IMR-90 (cell line): Measurements from ENCODE around the gene TCERG1L. TPM values are rescaled to one million over a fixed set of nuclear protein-coding genes. Genes with fewer than 3 reads are reported as not detected.

Experiments used
- ATAC-seq: fragments of 200-7000 bp; cut with Tn5 transposase; 2 replicates; pipeline ENCODE4 v1.9.1; 2020; ENCODE audit warnings: low read depth, mild to moderate bottlenecking, moderate library complexity
- BruUV-seq: library from RNA; stranded (reverse); fragments of 400-500 nt; replicated peaks from 2 replicates; lab custom pipeline; 2021; lab: Mats Ljungman, UMichigan
- CTCF ChIA-PET: fragments of 300-600 bp; formaldehyde crosslinking; extraction: SDS; loops from one replicate; lab custom pipeline; 2021; ENCODE audit warnings: antibody characterized with exemption; lab: Yijun Ruan, JAX
- POLR2A ChIA-PET: fragments of 300-600 bp; sonication (Branson Sonifier 250); formaldehyde crosslinking; loops from one replicate; lab custom pipeline; 2022; ENCODE audit warnings: antibody characterized with exemption; ENCODE audit not compliant: unreplicated experiment; lab: Charles Lee
- DNase-seq: peaks from one replicate; pipeline ENCODE4 v3.0.0; 2013
- H2AFZ ChIP-seq: replicated peaks from 2 replicates; pipeline ENCODE3; 2013; ENCODE audit warnings: low read length, mild to moderate bottlenecking; ENCODE audit not compliant: poor library complexity
- H2AK5ac ChIP-seq: 2 replicates; pipeline ENCODE4 v1.6.1; 2013; ENCODE audit warnings: low read depth, low read length, inconsistent platforms
- H2AK9ac ChIP-seq: replicated peaks from 2 replicates; pipeline ENCODE3; 2013; ENCODE audit warnings: mild to moderate bottlenecking, low read depth, low read length, moderate library complexity; ENCODE audit not compliant: poor library complexity
- H2BK120ac ChIP-seq: 2 replicates; pipeline ENCODE4 v1.6.1; 2013; ENCODE audit warnings: low read depth, low read length, inconsistent platforms
- H2BK15ac ChIP-seq: 3 replicates; pipeline ENCODE4 v1.6.1; 2013; ENCODE audit warnings: low read depth, low read length, inconsistent platforms
- H2BK20ac ChIP-seq: 2 replicates; pipeline ENCODE4 v1.6.1; 2013; ENCODE audit warnings: low read depth, mild to moderate bottlenecking, inconsistent platforms, low read length, moderate library complexity
- H2BK5ac ChIP-seq: 2 replicates; pipeline ENCODE4 v1.6.1; 2013; ENCODE audit warnings: mild to moderate bottlenecking, low read depth, low read length, inconsistent platforms; ENCODE audit not compliant: poor library complexity, severe bottlenecking
- H3K14ac ChIP-seq: replicated peaks from 2 replicates; pipeline ENCODE4 v1.6.1; 2013; ENCODE audit warnings: low read depth, low read length, inconsistent platforms
- H3K18ac ChIP-seq: 2 replicates; pipeline ENCODE4 v1.6.1; 2013; ENCODE audit warnings: low read depth, low read length, control low read depth
- H3K23ac ChIP-seq: 2 replicates; pipeline ENCODE4 v1.6.1; 2013; ENCODE audit warnings: low read depth, low read length, inconsistent platforms
- H3K27ac ChIP-seq: 2 replicates; pipeline ENCODE4 v1.5.1; 2013; ENCODE audit warnings: mild to moderate bottlenecking, control low read depth, low read length; ENCODE audit not compliant: insufficient read depth
- H3K27me3 ChIP-seq: 2 replicates; pipeline ENCODE4 v1.6.1; 2013; ENCODE audit warnings: low read length; ENCODE audit not compliant: control insufficient read depth, insufficient read depth
- H3K36me3 ChIP-seq: 2 replicates; pipeline ENCODE4 v1.6.1; 2013; ENCODE audit warnings: low read length, mixed read lengths; ENCODE audit not compliant: control insufficient read depth, insufficient read depth
- H3K4ac ChIP-seq: 2 replicates; pipeline ENCODE4 v1.6.1; 2013; ENCODE audit warnings: low read depth, low read length, inconsistent platforms
- H3K4me1 ChIP-seq: 2 replicates; pipeline ENCODE4 v1.6.1; 2013; ENCODE audit warnings: low read length, mixed read lengths; ENCODE audit not compliant: control insufficient read depth, insufficient read depth
- H3K4me2 ChIP-seq: 2 replicates; pipeline ENCODE4 v1.6.1; 2013; ENCODE audit warnings: low read depth, mild to moderate bottlenecking, control low read depth, low read length, moderate library complexity
- H3K4me3 ChIP-seq: 2 replicates; pipeline ENCODE4 v1.5.1; 2013; ENCODE audit warnings: low read depth, mild to moderate bottlenecking, control low read depth, low read length, moderate library complexity; ENCODE audit not compliant: insufficient read depth
- H3K56ac ChIP-seq: 2 replicates; pipeline ENCODE4 v1.6.1; 2013; ENCODE audit warnings: low read length, inconsistent platforms; ENCODE audit not compliant: insufficient read depth; ENCODE audit errors: extremely low read depth
- H3K79me1 ChIP-seq, 2 experiments: 2 replicates each; pipeline ENCODE4 v1.6.1; 2013; ENCODE audit warnings: low read length in 2 of 2, inconsistent platforms in 1 of 2, low read depth in 1 of 2
- H3K9ac ChIP-seq: 2 replicates; pipeline ENCODE4 v1.6.1; 2013; ENCODE audit warnings: low read depth, low read length, control low read depth
- H3K9me1 ChIP-seq: 2 replicates; pipeline ENCODE4 v1.6.1; 2013; ENCODE audit warnings: low read length, inconsistent platforms; ENCODE audit not compliant: insufficient read depth
- H3K9me3 ChIP-seq: 2 replicates; pipeline ENCODE4 v1.6.1; 2013; ENCODE audit warnings: low read length; ENCODE audit not compliant: control insufficient read depth, insufficient read depth
- H4K20me1 ChIP-seq: 2 replicates; pipeline ENCODE4 v1.6.1; 2013; ENCODE audit warnings: low read length, inconsistent platforms; ENCODE audit not compliant: insufficient read depth
- H4K5ac ChIP-seq: 2 replicates; pipeline ENCODE4 v1.6.1; 2013; ENCODE audit warnings: mild to moderate bottlenecking, low read depth, low read length, control low read depth
- H4K8ac ChIP-seq, 2 experiments: 2 replicates each; pipeline ENCODE4 v1.6.1; 2013; ENCODE audit warnings: low read depth in 2 of 2, low read length in 2 of 2, control low read depth in 1 of 2, inconsistent platforms in 1 of 2
- H4K91ac ChIP-seq: 2 replicates; pipeline ENCODE4 v1.6.1; 2013; ENCODE audit warnings: low read depth, low read length, inconsistent platforms; ENCODE audit not compliant: insufficient read depth
- BHLHE40 ChIP-seq: fragments of 150-350 bp; IDR thresholded peaks from 2 replicates; pipeline ENCODE4 v1.6.1; 2016; ENCODE audit warnings: mild to moderate bottlenecking, low read depth, low read length
- CEBPB ChIP-seq: IDR thresholded peaks from 2 replicates; pipeline ENCODE4 v1.6.1; 2012; ENCODE audit warnings: low read depth, low read length, improper control_type of control experiment
- CHD1 ChIP-seq: IDR thresholded peaks from 2 replicates; pipeline ENCODE4 v1.6.1; 2012; ENCODE audit warnings: low read depth, low read length, improper control_type of control experiment
- CTCF ChIP-seq: conservative IDR thresholded peaks from 2 replicates; pipeline ENCODE4 v1.5.1; 2012; ENCODE audit warnings: mild to moderate bottlenecking, low read depth, low read length, improper control_type of control experiment
- FOS ChIP-seq: fragments of 150-350 bp; IDR thresholded peaks from 2 replicates; pipeline ENCODE4 v1.6.1; 2016; ENCODE audit warnings: low read depth, low read length
- MAZ ChIP-seq: IDR thresholded peaks from 2 replicates; pipeline ENCODE4 v1.6.1; 2012; ENCODE audit warnings: low read depth, mild to moderate bottlenecking, low read length, improper control_type of control experiment, moderate library complexity, borderline replicate concordance
- MXI1 ChIP-seq: IDR thresholded peaks from 2 replicates; pipeline ENCODE4 v1.6.1; 2012; ENCODE audit warnings: low read depth, mild to moderate bottlenecking, low read length, moderate library complexity, borderline replicate concordance
- NFE2L2 ChIP-seq: fragments of 150-350 bp; IDR thresholded peaks from 2 replicates; pipeline ENCODE4 v1.6.1; 2016; ENCODE audit warnings: low read depth, mild to moderate bottlenecking, low read length
- RCOR1 ChIP-seq: IDR thresholded peaks from 2 replicates; pipeline ENCODE4 v1.6.1; 2012; ENCODE audit warnings: mild to moderate bottlenecking, low read length, improper control_type of control experiment; ENCODE audit not compliant: insufficient replicate concordance
- USF2 ChIP-seq: fragments of 150-350 bp; IDR thresholded peaks from 2 replicates; pipeline ENCODE4 v1.6.1; 2017; ENCODE audit warnings: mild to moderate bottlenecking, antibody characterized with exemption, low read length, low read depth
- WGBS, 2 experiments: methylation state at CpG; one replicate each; pipeline versions ENCODE4 v1.1.5 to v1.1.7; 2013; ENCODE audit warnings: missing lambda C conversion rate in 2 of 2; ENCODE audit not compliant: insufficient read length in 1 of 2; ENCODE audit errors: extremely low coverage in 2 of 2; 5-methylcytosine and 5-hydroxymethylcytosine counted together
- dilution Hi-C: fragments of 300-500 bp; cut with HindIII; formaldehyde crosslinking; loops from one replicate; pipeline ENCODE4 v1.14.3; 2018; ENCODE audit warnings: low sequenced_read_pairs; ENCODE audit not compliant: unreplicated experiment
- in situ Hi-C: fragments of 300-500 bp; cut with MboI; formaldehyde crosslinking; loops from 3 replicates; pipeline ENCODE4 v1.14.3; 2019; ENCODE audit warnings: low sequenced_read_pairs, inconsistent platforms, mixed read lengths
- intact Hi-C: fragments of 100-400 bp; cut with micrococcal nuclease; formaldehyde crosslinking; loops from 2 replicates; pipeline ENCODE4 v1.10.0; 2022
- polyA plus RNA-seq, 3 experiments: library from polyadenylated mRNA; depleted of rRNA; stranded (reverse); fragments of >200 nt; gene quantifications; 2 replicates each; pipeline ENCODE4 v1.2.3, GENCODE V29; 2012; ENCODE audit warnings: low replicate concordance in 1 of 3
- total RNA-seq: library from RNA; depleted of rRNA; stranded (reverse); fragments of >200 nt; gene quantifications from 2 replicates; pipeline ENCODE4 v1.2.3, GENCODE V29; 2012

TCERG1L gene
- total and polyA plus RNA-seq, 2 of the 4 experiments (the other 2 are of a cell fraction), result not detected

- H3K79me1 ChIP-seq, result no peaks in the 10 kb centered on the region
- no peak overlapping the region for H3K4ac ChIP-seq
- ATAC-seq (no peak), DNase-seq (no peak)
- no peak overlapping the region for H2AFZ ChIP-seq
- H3K9me3 ChIP-seq, result peaks cover 36% of the 10 kb centered on the region
- no TSS peak for BruUV-seq
- no peak overlapping the region for H3K14ac ChIP-seq
- CTCF ChIA-PET, result no interaction called here
- no peak overlapping the region for H3K56ac ChIP-seq
- H3K23ac ChIP-seq, result no peak overlapping the region
- no peak overlapping the region for H4K91ac ChIP-seq
- 62% methylated on average over 6 of the region's 9 CpGs; no CpG with 5 or more reads in 1 of the 2 experiments for WGBS, 2 experiments
- no peak overlapping the region for H3K27ac ChIP-seq
- TF ChIP-seq CTCF, result no peak
- no peak for TF ChIP-seq RCOR1
- TF ChIP-seq USF2, result no peak
- no peak for TF ChIP-seq NFE2L2
- TF ChIP-seq MAZ, result no peak
- TF ChIP-seq CEBPB, result no peak
- no peak for TF ChIP-seq BHLHE40
- no peak for TF ChIP-seq FOS
- TF ChIP-seq MXI1, result no peak
- no peak for TF ChIP-seq CHD1
- no peak overlapping the region for H2BK15ac ChIP-seq
- no peak overlapping the region for H2BK5ac ChIP-seq
- intact Hi-C loops (no loop called here), dilution Hi-C loops (no loop called here), in situ Hi-C loops (no loop called here)
- no peak overlapping the region for H2BK120ac ChIP-seq
- no peak overlapping the region for H2BK20ac ChIP-seq
- no peaks in the 10 kb centered on the region for H3K9me1 ChIP-seq
- H3K9ac ChIP-seq, result no peak overlapping the region
- no peaks in the 10 kb centered on the region for H4K20me1 ChIP-seq
- H3K18ac ChIP-seq, result no peak overlapping the region
- H2AK9ac ChIP-seq, result no peak overlapping the region
- no peak overlapping the region for H2AK5ac ChIP-seq
- no peaks in the 10 kb centered on the region for H3K36me3 ChIP-seq
- no peaks in the 10 kb centered on the region for H3K27me3 ChIP-seq
- no peak overlapping the region for H4K8ac ChIP-seq
- no peak overlapping the region for H4K5ac ChIP-seq
- no peak overlapping the region for H3K4me3 ChIP-seq
- no peak overlapping the region for H3K4me2 ChIP-seq
- H3K4me1 ChIP-seq, result no peaks in the 10 kb centered on the region
- POLR2A ChIA-PET, result no interaction called here
Measured at GRCh38 chr10:131184503-131184902, 127.0 kb downstream of the TCERG1L start.
